ENCODE data around the gene PIAS4. TPM values are rescaled to one million over a fixed set of nuclear protein-coding genes. Genes with fewer than 3 reads are reported as not detected.

Gene PIAS4
- total RNA-seq, 3 donors from 2014 or later = 27.4 to 44.6 (median 29.5) TPM

- DNase-seq = peak in 1 of 3 donors; percentile 49
- H3K4me1 ChIP-seq (ENCODE audit: low read depth) = peaks cover 31% of the 10 kb centered on the region
Measured at GRCh38 chr19:3984584-3984907, 23.0 kb upstream of the PIAS4 start.

GRCh38 chr19:3984908-3985642 lies 22.5 kb upstream of the PIAS4 start, which contains the start of gene EEF2:
Gene EEF2, minus strand, starts transcription at chr19:3985463. Its CDS starts 83 bp downstream, at chr19:3985380.
- no peaks in the 10 kb centered on the region for H3K9me3 ChIP-seq
- H3K4me3 ChIP-seq = peak within 1 kb of the TSS; percentile 86
- peak; percentile 92 to 93 (median 93) for DNase-seq
- peaks cover 31% of the 10 kb centered on the region for H3K36me3 ChIP-seq (ENCODE audit: low read depth)
- TF ChIP-seq, protein P1, sequence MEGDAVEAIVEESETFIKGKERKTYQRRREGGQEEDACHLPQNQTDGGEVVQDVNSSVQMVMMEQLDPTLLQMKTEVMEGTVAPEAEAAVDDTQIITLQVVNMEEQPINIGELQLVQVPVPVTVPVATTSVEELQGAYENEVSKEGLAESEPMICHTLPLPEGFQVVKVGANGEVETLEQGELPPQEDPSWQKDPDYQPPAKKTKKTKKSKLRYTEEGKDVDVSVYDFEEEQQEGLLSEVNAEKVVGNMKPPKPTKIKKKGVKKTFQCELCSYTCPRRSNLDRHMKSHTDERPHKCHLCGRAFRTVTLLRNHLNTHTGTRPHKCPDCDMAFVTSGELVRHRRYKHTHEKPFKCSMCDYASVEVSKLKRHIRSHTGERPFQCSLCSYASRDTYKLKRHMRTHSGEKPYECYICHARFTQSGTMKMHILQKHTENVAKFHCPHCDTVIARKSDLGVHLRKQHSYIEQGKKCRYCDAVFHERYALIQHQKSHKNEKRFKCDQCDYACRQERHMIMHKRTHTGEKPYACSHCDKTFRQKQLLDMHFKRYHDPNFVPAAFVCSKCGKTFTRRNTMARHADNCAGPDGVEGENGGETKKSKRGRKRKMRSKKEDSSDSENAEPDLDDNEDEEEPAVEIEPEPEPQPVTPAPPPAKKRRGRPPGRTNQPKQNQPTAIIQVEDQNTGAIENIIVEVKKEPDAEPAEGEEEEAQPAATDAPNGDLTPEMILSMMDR (IDR thresholded peaks at IDR 0.05) = no peak
- intact Hi-C loops (cut with DNase I, micrococcal nuclease) = no loop called here
- peaks cover 31% of the 10 kb centered on the region for H3K4me1 ChIP-seq (ENCODE audit: low read depth)
- ATAC-seq = peak; percentile 72

More at GRCh38 chr19:3984584-3984907, 23.0 kb upstream of the PIAS4 start:
- intact Hi-C loops (cut with DNase I, micrococcal nuclease) = no loop called here
- Histone ChIP-seq H3K36me3 (ENCODE audit: low read depth) (peaks cover 35% of the 10 kb centered on the region), H3K4me3 (peak overlapping the region; percentile 86), H3K9me3 (no peaks in the 10 kb centered on the region)
- peak; percentile 0 for ATAC-seq
- TF ChIP-seq, protein P1 (IDR thresholded peaks at IDR 0.05) = no peak

- ATAC-seq = no peak
- no peak for DNase-seq
- Histone ChIP-seq H3K4me1 (ENCODE audit: low read depth) (peaks cover 31% of the 10 kb centered on the region), H3K9me3 (no peaks in the 10 kb centered on the region), H3K36me3 (ENCODE audit: low read depth) (peaks cover 24% of the 10 kb centered on the region), H3K4me3 (peak overlapping the region; percentile 86)
- intact Hi-C loops (cut with DNase I, micrococcal nuclease) = no loop called here
- TF ChIP-seq, protein P1 (IDR thresholded peaks at IDR 0.05) = no peak
Measured at GRCh38 chr19:3985643-3986259, 21.8 kb upstream of the PIAS4 start.

- H3K36me3 ChIP-seq (ENCODE audit: low read depth) = peaks cover 17% of the 10 kb centered on the region
- H3K4me1 ChIP-seq (ENCODE audit: low read depth) = peaks cover 31% of the 10 kb centered on the region
- ATAC-seq (peak; percentile 48), DNase-seq (peak in 2 of 3 donors; percentile 64 to 70)
- H3K9me3 ChIP-seq = no peaks in the 10 kb centered on the region
- intact Hi-C loops (cut with DNase I, micrococcal nuclease) = no loop called here
- H3K4me3 ChIP-seq = no peak overlapping the region
- TF ChIP-seq, protein P1 (IDR thresholded peaks at IDR 0.05) = peak; percentile 55
Measured at GRCh38 chr19:3986260-3987041, 21.1 kb upstream of the PIAS4 start.

DNA sequence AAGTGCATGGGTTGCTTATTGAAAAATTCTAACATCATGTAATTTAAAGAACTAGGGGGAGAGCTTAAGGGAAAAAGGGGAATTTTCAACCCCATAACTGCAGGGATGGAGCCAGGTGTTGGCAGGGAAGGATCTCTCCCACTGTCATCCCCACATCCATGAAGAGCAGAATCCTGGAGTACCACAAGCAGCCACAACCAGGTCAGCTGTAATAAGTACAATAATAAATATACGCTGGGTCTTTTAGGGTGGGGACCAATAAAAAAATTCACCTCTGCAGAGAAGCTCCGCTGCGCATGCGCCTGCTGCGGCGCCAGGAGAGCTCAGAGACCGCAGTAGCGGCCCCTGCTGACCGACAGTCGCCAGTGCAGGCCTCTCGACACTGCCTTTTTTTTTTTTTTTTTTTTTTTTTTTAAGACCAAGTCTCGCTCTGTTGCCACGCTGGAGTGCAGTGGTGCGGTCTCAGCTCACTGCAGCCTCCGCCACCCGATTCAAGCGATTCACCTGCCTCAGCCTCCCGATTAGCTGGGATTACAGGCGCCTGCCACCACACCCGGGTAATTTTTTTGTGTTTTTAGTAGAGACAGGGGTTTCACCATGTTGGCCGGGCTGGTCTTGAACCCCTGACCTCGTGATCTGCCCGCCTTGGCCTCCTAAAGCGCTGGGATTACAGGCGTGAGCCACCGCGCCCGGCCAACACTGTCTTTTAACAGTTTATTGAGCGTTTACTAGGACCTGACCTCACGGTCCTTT lies 19.7 kb upstream of the PIAS4 start:
- TF ChIP-seq, protein P1 (IDR thresholded peaks at IDR 0.05) = peak; percentile 93
- Histone ChIP-seq H3K36me3 (ENCODE audit: low read depth) (peaks cover 4% of the 10 kb centered on the region), H3K4me3 (no peak overlapping the region), H3K4me1 (ENCODE audit: low read depth) (peaks cover 31% of the 10 kb centered on the region), H3K9me3 (no peaks in the 10 kb centered on the region)
- ATAC-seq (peak; percentile 65), DNase-seq (peak; percentile 92 to 95 (median 93))
- intact Hi-C loops (cut with DNase I, micrococcal nuclease) = no loop called here

Measured in mucosa of descending colon (tissue), 3 donors.